ENCODE data around the gene ITSN1.
"Not testable (repeated sequence)": the region's sequence is repeated elsewhere in the genome, so short reads cannot be mapped to it uniquely, and the experiment has no call there.

ITSN1 gene

DNA sequence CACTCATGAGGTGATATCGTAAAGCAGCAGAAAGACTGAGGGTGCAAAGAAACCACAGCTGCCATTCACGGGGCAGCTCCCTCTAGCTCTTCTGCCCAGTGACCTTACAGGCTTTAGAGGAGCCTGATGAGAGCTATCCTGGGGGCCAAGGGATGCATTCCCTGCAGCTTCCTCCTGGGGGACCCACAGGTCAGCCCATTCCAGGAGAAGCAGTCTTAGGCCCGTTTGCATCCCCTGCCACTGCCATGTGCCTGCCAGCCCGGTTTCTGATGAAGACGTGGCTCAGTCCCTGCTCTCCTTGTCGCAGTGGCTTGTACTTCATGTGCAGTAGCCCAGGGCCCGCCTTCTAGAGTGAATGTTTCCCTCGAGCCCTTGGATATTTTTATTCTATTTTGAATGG, 250.6 kb downstream of the ITSN1 start:
- no peak for DNase-seq (ENCODE audit: low read depth in 2 of 2)

DNA sequence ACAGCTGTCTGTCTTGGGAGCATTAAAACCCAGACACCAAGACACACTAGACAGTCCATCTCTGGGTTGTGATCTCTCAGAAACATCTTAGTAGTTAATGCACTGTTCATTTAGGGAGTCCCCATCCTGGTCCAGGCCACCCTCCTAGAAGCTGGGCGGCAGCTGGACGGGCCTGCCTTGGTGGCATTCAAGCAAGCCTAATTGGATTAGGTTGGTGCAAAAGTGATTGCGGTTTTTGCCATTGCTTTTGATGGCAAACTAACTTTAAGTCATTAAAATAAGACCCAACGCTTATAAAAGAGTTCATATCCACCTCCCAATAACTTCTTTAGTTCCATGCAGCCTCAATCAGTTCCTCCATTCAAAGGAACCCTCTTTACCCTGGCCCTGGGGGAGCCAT, 251.6 kb downstream of the ITSN1 start:
- DNase-seq (ENCODE audit: low read depth in 2 of 2): no peak

DNA sequence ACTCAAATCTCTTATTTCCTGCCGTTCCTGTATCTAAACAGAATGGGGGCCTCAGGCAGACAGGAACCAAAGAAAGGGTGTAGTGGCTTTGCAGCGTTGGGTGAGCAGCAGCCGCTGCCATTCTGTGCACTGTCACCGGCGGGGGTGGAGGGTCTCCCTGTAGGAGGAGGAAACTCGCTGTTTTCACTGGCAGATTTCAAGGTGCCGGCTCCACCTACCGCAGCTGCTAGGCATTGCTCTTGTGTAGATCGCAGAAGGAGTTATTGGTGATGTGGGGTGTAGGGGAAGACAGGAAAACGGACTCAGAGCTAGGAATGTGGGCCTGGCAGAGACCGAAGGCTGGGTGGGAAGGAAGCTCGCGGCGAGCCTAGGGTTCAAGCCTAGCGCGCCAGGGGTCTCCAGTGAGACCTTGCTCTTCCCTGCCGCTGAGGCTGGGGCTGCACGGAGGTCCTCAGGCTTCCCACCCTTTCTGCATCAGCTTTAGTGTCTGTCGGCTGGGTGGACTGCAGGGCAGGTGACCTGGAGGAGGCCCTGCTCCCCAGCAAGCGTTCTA, 252.5 kb downstream of the ITSN1 start:
- peak; percentile 52 to 60 for DNase-seq (ENCODE audit: low read depth in 2 of 2)

- DNase-seq (ENCODE audit: low read depth in 2 of 2): no peak
Observed at GRCh38 chr21:33895356-33895755, 253.1 kb downstream of the ITSN1 start.

DNA sequence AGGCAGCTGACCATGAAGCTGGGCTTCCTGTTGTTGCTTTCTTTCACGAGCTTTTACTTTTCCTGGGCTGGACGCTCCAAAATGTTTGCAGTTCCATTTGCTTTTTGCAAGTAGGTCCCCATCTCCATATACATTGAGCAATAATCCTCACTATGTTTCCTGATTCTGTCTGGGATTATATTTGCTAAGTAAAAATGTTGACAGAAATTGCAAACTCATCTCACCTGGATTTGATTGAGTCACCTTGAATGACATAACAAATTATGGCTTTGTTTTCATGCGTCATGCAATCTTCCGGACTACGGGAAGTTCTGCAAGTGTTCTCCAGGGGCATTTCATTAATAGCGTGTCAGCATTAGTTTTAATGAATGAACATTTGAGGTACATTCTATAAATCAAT, 254.4 kb downstream of the ITSN1 start:
- DNase-seq (ENCODE audit: low read depth in 2 of 2): no peak

DNA sequence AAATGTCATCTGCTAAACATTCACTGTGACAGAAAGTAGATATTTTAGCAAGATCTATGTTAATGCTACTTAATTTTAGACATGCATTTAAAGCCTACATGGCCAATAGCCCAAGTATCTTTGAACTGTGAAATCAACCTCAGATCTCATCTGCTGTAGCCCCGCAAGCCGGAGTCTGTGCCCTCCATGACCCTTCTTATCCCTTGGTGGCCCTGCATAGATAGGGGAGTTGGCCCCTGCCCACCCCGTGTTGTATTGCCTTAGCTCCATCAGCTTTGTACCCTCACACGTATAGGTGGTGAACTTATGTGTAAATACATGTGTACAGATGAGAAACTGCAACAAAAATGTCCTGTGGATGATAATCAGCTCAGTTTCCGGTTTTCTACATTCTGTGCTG, 254.8 kb downstream of the ITSN1 start:
- no peak for DNase-seq (ENCODE audit: low read depth in 2 of 2)

DNA sequence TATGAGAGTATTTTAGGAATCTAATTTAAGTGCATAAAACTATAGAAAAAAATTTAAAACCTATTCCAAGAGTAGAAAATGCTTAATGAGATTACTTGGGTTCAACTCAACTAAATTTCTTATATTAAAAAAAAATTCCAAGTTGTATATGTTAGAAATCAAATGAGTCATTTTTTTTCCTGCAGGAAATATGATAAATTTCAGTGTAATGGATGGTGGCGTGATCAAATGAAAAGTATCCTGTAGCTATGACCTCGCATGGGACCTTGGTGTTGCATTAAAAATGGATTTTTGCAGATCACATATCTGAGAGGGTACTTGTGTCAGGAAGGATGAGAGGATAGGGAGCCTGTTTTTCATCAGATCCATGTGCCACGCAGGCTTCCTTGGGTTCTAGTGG, 255.4 kb downstream of the ITSN1 start:
- no peak for DNase-seq (ENCODE audit: low read depth in 2 of 2)

GRCh38 chr21:33898586-33898985, 256.3 kb downstream of the ITSN1 start:
- DNase-seq (ENCODE audit: low read depth in 2 of 2): no peak

DNA sequence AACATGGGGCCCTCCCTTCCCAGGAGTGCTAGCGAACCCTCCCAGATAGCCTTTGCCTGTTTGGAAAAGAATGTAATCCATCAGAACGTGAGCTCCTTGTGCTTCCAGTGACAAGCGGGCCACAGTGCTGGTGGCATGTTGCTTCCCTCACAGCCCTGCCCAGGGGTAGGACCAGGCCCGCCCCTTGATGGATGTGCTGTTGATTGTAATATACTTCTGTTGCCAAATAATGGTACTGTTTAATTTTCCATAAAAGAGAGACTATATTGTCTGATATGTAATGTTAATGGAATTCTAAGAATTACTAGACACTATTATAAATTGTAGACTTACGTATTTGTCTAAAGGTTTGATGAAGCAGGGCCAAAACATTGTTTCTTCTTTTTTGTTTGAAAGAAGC, 256.9 kb downstream of the ITSN1 start:
- DNase-seq (ENCODE audit: low read depth in 2 of 2): no peak

DNA sequence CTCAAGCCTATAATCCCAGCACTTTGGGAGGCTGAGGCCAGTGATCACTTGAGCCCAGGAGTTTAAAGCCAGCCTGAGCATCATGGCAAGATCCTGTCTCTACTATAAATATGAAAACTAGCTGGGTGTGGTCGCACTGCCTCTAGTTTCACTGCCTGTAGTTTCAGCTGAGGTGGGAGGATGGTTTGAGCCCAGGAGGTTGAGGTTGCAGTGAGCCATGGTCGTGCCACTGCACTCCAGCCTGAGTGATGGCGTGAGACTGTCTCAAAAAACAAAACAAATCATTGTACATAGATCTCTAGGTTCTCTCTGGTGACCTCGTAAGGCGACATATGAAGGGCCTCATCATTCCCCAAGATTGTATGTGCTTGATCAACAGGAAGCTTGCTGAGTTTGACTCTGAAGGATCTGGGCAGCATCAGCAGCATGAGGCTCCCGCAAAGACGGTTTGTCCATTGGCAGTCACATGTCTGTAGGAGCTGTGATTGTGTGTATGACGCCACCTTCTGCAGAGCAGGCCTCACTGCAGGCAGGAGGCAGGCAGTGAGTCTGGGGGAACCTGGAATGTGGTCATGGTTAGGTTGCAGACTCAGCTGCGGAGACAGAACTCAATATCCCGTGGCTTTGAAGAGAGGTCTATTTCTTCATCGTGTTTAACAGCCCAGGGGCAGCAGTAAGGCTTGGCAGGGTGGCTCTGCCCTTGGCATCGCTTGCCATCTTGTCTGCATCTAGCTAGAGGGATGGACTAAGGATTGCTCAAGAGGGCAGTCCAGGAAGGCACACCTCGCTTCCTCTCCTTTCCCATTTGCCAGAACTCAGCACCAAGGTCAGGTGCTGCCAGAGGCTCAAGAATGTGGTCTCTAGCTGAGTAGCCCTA, 259.3 kb downstream of the ITSN1 start:
- DNase-seq (ENCODE audit: low read depth in 2 of 2): no peak

DNA sequence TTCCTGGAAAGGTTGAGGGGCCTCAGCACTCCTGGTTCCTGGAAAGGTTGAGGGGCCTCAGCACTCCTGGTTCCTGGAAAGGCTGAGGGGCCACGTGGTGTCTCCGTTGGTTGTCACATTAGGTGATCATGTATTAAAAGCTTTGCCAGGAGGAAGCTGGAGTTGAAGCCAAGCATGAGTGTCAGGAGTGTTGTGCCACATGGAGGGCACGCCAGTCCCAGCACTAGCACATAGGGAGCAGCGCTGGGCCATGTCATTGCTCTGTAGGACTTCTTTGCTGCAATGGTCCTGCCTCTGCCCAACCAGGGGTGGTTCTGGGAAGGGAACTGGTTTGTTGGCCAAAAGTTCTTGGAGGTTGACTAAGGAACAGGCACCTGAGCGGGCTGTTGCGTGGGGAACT, 260.0 kb downstream of the ITSN1 start:
- DNase-seq (ENCODE audit: low read depth in 2 of 2): no peak

GRCh38 chr21:33904041-33904440, 261.7 kb downstream of the ITSN1 start:
- no peak for DNase-seq (ENCODE audit: low read depth in 2 of 2)

DNA sequence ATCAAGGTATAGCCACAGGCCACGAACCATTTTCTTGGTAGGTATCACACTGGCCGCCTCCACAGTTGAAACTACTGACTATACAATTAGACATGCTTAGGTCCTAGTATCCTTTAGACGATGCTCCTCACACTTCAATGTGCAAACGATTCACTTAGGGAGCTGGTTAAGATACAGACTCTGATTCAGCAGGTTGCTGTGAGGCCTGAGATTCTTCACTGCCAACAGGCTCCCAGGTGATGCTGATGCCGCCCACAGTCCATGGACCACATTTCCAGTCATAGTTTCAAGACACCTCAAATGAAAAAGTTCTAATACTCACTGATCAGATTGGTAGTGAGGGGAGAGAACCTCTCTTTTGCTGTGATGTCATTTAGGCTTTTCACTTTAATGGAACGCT, 266.5 kb downstream of the ITSN1 start:
- DNase-seq (ENCODE audit: low read depth in 2 of 2): no peak

- no peak for DNase-seq (ENCODE audit: low read depth in 2 of 2)
Observed at GRCh38 chr21:33909756-33910155, 267.5 kb downstream of the ITSN1 start.

GRCh38 chr21:33914188-33914587, 271.9 kb downstream of the ITSN1 start:
- DNase-seq (ENCODE audit: low read depth in 2 of 2): no peak

DNA sequence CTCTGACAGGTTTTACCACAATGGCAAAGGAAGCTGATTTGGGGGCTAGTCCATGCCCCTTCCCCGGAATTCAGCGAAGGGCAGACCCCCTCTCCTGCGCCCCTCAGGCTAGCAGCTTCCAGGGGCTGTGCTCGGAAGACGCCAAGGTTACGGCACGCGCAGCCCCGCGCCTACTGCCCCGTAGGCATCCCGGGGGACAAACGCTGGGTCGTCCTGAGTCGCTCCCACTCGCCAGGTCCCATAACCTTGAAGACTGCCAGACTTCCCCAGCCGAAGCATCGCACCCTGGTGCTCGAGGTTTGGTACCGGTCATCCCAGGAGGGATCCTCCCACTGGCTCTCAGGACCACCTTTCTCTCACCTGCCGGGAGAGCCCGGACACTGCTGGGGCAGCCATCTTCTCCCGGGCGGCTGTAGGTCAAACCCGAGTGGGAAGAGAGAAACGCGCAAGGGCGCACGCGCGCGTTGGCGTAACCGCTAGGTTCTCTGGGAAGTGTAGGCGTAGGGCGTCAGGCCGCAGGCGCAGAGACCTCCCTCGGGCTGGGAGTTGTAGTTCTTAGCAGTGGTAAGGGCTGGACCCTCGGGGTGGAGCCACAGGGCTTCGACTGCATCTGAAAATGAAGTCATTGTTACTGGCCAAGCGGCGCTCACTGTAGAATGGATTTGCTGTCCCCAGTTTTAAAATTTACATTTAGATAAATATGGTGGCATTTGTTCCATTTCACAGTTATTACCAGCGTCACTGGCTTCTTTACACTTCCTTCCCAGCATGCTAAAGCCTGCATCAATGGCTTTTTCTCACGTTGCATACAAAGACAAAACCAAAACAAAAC, 273.3 kb downstream of the ITSN1 start, which contains the start of gene ATP5PO:
Gene ATP5PO, minus strand, starts transcription at position 437 of the 832 bp plus-strand sequence. Its CDS starts 41 bp downstream, at position 396.
- DNase-seq (ENCODE audit: low read depth in 2 of 2): peak; percentile 93 to 95

- DNase-seq (ENCODE audit: low read depth in 2 of 2): no peak
Observed at GRCh38 chr21:33916200-33916567, 273.9 kb downstream of the ITSN1 start.

DNA sequence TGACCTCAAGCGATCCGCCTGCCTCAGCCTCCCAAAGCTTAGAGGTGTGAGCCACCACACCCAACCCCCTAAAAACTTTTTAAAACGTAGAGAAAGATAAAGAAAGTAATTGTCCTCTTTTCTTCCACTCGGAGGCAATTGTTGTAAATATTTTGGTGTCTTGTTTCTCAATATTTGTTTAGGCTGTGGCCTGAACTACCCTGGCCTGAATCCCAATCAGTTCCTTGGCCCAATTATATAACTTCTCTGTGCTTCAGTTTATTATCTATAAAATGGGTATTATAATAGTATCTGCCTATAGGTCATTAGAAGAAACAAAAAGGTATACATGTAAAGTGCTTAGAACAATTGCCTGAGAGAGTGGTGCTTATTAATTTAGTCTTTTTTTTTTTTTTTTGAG, 275.1 kb downstream of the ITSN1 start:
- DNase-seq (ENCODE audit: low read depth in 2 of 2): no peak

DNA sequence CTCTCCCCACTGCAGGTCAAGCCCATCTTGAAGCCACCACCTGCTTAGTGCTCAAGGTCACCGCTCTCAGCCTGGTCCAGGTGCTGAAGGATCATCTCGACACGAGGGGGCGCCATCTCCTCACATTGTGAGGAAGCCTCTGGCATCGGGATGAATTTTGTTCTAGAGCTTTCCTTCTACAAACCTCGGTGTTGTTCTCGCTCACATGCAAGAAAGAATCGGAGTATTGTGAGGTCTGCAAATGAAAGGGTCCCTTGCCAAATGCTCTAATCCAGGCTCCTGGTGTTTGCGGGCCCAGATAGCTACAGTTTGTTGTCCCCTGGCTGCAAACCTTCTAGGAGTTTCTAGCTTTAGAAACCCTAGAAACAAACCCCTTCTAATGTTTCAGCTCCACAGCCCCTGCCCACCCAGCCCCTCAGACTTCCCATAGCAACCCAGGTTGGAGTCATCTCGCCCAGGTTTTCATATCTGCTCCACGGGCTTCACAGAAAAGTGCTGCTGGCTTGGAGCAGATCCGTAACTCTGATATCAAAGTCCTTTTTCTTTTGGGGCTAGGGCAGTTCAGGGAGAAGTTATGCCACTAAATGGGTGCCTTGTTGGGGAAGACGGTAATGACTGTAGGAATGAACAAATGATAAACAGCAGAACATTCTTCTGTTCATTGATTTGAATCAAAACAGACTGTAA, 281.9 kb downstream of the ITSN1 start:
- peak; percentile 76 to 90 for DNase-seq (ENCODE audit: low read depth in 2 of 2)

GRCh38 chr21:33924766-33925100, 282.4 kb downstream of the ITSN1 start:
- no peak for DNase-seq (ENCODE audit: low read depth in 2 of 2)

GRCh38 chr21:33926248-33926647, 283.9 kb downstream of the ITSN1 start:
- not testable (repeated sequence) for DNase-seq (ENCODE audit: low read depth in 2 of 2)
